Activated T-cell treated with anti-CD3 and anti-CD28 coated beads, Interleukin-2, amount 50 U/mL, for 48 hours (primary cell): ENCODE results near the gene CD55.

Experiments
- DNase-seq, 2 experiments: peaks; one replicate each; pipeline ENCODE4 v3.0.0-alpha.2; 2020

CD55 gene

DNA sequence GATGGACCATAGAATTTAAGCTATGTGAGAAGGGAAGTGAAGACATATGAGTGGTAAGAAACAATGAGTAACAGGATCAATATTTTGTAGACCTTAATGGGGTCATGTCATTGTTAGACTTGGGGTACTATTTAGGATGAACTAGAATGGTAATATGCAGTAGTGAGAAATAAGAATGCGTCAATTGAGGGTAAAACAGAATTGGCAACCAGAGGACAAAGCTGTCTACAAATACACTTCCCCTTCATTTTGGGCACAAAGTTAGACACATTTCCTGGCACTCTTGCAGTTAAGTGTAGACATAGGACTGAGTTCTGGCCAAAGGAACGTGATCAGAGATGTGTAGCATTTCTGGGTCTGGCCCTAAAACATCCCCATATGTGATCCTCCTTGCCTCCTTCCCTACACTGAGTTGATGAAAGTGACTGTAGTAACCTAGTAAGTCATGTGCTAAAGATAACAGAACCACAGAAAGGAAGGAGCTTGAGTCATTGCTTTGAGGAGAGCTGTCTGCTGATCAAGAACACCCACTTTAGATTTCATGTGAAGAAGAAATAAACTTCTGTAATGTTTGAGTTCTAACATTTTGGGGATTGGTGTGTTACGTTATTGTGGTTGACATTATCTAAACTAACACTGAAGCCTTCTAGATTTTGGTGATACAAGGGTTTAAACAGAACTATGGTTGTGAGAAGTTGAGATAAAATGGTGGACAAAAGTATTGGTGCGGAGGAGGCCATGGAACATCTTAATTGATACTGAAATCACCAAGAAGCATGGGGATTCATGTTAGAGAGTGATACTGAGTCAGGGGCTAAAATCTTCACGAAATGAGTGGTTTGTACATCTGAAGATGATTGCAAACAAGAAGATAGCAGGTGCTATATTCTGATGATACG is 41.7 kb downstream of the CD55 start:
- DNase-seq, result peak in 1 of 2 experiments; percentile 36

DNA sequence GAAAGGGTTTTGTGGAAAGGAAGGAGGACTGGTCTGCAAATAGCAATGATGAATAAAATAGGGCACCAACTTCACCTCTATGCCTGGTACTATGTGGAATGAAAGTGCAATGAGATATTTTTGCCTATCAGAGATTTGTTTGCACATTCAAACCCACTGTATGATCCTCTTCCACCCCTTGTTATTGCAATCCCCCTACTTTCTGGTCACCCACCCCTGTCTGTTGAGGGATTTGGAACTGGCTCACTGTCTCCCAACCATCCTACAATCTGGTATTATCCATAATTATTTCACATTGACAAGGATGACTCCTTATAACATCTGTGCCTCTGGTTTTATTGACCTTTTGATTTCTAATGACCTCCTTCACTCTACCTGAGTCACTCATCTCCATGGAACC is 42.4 kb downstream of the CD55 start:
- DNase-seq, result no peak

DNA sequence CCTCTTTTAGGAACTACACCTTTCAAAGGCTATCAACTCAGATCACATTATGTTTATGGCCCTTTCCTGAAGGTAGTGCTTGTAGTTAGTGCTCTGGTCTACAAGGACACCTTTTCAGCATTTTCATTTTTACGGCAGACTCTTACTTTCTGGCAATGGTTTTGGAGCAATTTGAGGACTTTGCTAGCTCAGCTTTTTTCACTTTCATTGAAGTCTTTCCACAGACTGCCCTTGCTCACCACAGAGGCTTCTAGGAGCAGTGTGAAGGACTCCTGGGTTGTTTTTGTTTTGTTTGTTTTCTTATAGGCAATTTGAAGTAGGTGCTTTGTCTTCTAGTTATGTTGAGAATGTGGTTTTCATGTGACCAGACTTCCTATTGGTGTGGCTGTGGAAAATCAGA is 43.1 kb downstream of the CD55 start:
- DNase-seq, result no peak

DNA sequence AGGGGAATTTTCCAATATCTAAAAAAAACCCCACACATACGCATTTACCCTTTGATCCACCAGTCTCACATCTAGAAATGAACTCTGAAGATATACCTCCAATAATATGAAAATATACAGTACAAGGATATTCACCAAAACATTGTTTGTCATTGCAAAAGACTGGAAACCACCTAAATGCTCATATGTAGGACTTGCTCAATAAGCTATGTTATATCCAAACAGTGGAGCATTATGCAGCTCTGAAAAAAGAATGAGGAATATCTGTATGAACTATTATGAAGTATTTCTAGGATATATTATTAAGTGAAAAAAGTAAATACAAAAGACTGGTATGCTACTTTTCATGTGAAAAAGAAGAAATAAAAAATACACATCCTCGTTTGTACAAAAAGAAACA is 43.6 kb downstream of the CD55 start:
- DNase-seq, result no peak

GRCh38 chr1:207366022-207366421 is 44.5 kb downstream of the CD55 start:
- DNase-seq, result no peak

GRCh38 chr1:207388721-207389120 is 67.2 kb downstream of the CD55 start:
- DNase-seq, result no peak

DNA sequence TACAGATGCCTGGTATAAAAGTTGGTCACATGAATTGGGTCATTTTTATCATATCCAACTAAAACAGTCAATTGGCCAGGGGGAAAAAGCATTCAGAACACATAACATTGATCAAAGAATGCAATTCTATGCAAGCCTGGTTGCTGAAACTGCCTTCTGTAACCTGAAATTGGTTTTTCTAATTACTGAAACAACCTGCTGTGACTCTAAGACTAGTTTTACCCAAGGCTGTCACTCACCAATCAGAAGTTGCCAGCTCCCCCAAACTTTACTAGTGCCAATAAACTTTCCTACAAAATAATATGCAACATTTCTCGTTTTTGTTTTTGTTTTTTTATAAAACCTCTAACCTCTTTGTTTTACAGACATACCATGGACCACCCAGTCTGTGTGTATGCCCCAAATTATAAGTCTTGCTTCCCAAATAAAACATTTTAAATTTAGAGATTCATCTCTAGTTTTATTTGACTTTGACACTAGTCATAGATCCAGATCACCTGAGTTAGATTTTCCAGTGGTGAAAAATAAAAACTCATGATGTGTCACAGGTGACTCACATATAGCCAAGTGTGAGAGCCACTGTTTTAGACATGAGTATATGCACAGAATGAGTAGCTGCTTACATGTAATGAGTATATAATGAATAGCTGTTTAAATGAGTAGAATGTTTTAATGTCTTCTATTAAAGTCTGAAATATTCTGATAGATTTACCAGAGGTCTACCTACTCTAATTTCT is 68.4 kb downstream of the CD55 start:
- no peak for DNase-seq

GRCh38 chr1:207393610-207394009 is 72.1 kb downstream of the CD55 start:
- DNase-seq, result no peak

DNA sequence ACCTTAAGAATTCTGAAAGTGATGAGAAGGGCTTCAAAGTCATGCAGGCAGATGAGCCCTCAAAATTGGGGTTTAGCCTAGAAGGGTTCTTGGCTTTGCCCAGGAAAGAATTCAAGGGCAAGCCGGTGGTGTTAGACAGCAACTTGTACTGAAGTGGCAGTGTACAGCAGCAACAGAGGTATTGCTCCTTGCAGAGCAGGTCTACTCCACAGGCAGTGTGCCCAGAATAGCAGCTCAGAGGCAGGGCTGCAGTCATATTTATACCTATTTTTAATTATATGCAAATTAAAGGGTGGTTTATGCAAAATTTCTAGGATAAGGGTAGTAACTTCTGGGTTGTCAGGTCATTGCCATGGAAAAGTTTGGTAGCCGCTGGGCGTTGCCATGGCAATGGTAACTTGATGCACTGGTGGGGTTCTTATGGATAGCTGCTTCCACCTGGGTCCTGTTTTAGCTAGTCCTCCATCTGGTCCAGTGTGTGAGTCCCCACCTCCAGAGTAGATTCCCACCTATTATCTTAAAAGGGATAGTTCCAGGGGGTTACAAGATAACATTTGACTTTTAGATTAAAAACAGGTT is 74.8 kb downstream of the CD55 start:
- no peak for DNase-seq

GRCh38 chr1:207397525-207397926 is 76.0 kb downstream of the CD55 start:
- no peak for DNase-seq

GRCh38 chr1:207398986-207399385 is 77.5 kb downstream of the CD55 start:
- no peak for DNase-seq

- no peak for DNase-seq
Measured at GRCh38 chr1:207401578-207401977, 80.1 kb downstream of the CD55 start.

GRCh38 chr1:207402744-207403143 is 81.3 kb downstream of the CD55 start:
- DNase-seq, result no peak

DNA sequence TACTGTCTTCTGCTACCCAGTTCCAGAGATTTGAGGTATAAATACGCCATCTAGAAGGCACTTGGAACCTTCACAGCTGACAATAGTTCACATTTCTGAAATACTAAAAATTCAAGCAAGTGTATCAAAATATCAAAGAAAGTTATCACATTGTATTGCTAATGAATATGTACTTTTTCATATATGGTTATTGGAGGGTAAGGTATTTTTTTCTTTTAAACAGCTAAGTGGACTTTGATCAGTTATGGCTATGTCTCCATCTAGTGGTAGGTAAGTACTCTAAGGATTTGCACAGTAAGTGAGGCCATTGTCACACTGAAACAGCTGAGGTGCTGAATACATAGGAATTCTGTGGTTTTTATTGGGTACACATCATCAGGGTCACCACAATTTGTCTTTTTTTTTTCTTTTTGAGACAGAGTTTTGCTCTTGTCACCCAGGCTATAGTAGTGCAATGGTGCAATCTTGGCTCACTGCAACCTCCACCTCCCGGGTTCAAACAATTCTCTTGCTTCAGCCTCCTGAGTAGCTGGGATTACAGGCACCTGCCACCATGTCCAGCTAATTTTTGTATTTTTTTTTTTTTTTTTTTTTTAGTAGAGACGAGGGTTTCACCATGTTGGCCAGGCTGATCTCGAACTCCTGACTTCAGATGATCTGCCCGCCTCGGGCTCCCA is 83.5 kb downstream of the CD55 start:
- no peak for DNase-seq

- DNase-seq, result no peak
Measured at GRCh38 chr1:207405814-207406213, 84.3 kb downstream of the CD55 start.

GRCh38 chr1:207407655-207408260 is 86.3 kb downstream of the CD55 start:
- no peak for DNase-seq
